ENCODE data around the gene CAPN9. TPM values are rescaled to one million over a fixed set of nuclear protein-coding genes. Genes with fewer than 3 reads are reported as not detected.

Gene CAPN9
- total RNA-seq, 2 donors from 2014 or later: 0.26 TPM; not detected in 1

DNA sequence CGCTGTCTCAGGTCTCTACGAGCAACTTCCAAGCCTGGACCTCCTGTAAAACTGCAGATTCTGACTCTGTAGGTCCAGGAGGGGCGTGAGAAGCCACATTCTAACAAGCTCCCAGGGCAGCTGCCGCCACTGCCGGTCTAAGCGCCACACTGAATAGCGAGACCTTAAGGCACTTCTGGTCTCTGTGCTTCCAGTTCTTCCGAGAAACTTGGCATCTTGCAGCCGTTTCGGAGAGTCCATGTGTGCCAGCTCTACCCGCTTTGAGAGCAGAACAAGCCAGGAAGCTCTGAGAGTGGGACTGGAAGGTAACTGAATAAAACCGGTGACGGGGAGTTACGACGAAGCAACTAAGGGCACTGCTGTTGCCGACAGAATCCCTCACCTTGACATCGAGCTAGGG is 45.8 kb upstream of the CAPN9 start:
- intact Hi-C loops (cut with DNase I): no loop called here
- Histone ChIP-seq H3K27me3 (no peaks in the 10 kb centered on the region), H3K4me1 (no peaks in the 10 kb centered on the region), H3K27ac (no peak overlapping the region), H3K36me3 (replicated peaks in 1 of 2; ENCODE audit: insufficient read depth in 1 of 2, low read depth in 2 of 2) (no peaks in the 10 kb centered on the region), H3K4me3 (no peak overlapping the region), H3K9me3 (no peaks in the 10 kb centered on the region)
- TF ChIP-seq POLR2A (IDR thresholded peaks at IDR 0.05): no peak
- TF ChIP-seq, protein P1, sequence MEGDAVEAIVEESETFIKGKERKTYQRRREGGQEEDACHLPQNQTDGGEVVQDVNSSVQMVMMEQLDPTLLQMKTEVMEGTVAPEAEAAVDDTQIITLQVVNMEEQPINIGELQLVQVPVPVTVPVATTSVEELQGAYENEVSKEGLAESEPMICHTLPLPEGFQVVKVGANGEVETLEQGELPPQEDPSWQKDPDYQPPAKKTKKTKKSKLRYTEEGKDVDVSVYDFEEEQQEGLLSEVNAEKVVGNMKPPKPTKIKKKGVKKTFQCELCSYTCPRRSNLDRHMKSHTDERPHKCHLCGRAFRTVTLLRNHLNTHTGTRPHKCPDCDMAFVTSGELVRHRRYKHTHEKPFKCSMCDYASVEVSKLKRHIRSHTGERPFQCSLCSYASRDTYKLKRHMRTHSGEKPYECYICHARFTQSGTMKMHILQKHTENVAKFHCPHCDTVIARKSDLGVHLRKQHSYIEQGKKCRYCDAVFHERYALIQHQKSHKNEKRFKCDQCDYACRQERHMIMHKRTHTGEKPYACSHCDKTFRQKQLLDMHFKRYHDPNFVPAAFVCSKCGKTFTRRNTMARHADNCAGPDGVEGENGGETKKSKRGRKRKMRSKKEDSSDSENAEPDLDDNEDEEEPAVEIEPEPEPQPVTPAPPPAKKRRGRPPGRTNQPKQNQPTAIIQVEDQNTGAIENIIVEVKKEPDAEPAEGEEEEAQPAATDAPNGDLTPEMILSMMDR (IDR thresholded peaks at IDR 0.05): no peak
- no peak for DNase-seq
- WGBS, 2 donors: 79 to 86% methylated on average over 17 of the region's 17 CpGs
- no peak for ATAC-seq

DNA sequence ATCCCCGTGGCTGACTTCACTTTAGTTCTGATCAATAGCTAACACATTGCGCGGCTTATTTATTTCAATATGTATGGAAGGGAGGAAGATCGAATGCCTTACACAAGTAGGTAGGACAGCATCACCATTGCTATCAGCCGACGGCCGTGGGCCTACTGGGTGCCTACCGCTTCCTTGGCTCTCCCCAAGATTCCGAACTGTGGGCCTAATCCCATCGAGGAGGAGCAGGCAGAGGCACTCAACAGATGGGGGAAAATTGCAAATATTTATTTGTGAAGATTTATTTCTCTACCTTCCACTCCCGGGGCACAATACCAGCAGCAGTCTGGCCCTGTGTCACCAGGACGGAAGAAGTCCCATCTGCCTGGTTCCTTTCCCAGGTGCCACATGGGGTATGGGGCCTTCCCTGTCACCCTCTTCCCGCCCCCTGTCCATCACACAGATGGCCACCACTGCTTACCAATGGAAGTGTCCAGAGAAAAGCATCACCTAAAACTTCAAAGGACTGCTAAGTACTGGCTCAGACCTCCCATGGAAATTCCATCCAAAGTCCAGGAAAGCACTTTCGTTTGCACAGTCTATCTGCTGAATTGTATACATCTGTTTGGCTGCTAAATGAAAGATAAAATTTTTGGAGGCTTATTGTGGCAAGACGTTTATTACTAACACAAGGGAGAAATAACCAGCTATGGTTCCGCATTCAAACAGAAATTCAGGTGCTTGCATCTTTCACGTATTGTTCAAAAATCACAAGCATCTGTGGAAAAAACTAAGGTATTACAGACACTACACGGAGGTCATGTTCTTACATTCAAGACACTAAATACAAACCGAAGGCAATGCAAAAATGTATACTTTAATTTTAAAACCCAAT is 45.1 kb upstream of the CAPN9 start:
- Histone ChIP-seq H3K4me3 (no peak overlapping the region), H3K27ac (no peak overlapping the region), H3K9me3 (no peaks in the 10 kb centered on the region), H3K36me3 (replicated peaks in 1 of 2; ENCODE audit: insufficient read depth in 1 of 2, low read depth in 2 of 2) (no peaks in the 10 kb centered on the region), H3K27me3 (no peaks in the 10 kb centered on the region), H3K4me1 (no peaks in the 10 kb centered on the region)
- 84% methylated on average over 19 of the region's 19 CpGs for WGBS, 2 donors
- DNase-seq (no peak), ATAC-seq (no peak)
- TF ChIP-seq POLR2A (IDR thresholded peaks at IDR 0.05): no peak
- TF ChIP-seq, protein P1 (IDR thresholded peaks at IDR 0.05): no peak
- intact Hi-C loops (cut with DNase I): no loop called here

DNA sequence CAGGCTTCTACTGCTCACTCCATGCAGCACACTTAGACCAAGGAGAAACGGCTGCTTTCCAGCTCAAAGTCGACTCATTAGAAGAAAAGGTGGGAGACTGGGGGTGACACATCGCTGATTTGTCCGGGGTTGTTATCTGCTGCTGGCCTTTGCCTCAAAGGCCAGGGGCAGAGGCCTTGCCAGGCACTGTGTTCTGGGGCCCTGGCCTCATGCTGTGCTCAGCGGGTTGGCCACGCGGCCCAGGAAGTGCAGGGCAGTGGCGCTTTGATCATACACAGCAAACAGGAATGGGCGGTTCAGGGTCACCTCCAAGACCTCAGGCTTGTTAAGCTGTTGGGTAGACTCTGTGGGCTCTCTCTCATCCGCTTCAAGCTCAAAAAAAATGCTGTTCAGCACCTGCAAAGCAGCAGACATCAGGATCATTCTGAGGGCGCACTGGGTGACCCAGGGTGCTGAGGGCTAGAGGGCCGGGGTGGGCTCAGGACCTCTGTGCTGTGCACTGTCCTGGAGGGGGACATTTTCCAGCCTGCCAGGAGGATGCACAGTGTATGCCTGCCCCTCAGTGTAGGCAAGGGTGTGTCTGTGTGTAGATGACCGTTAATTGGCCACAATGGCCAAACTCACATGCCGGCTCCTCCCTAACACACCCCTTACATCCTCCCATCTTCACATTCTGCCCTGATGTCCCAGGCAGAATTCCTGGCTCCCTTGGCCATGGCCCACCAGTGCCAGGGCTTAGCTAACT is 44.1 kb upstream of the CAPN9 start:
- H3K27me3 ChIP-seq: no peaks in the 10 kb centered on the region
- no peak for TF ChIP-seq POLR2A (IDR thresholded peaks at IDR 0.05)
- TF ChIP-seq, protein P1 (IDR thresholded peaks at IDR 0.05): no peak
- no peaks in the 10 kb centered on the region for H3K4me1 ChIP-seq
- no peaks in the 10 kb centered on the region for H3K36me3 ChIP-seq (replicated peaks in 1 of 2; ENCODE audit: insufficient read depth in 1 of 2, low read depth in 2 of 2)
- DNase-seq (no peak), ATAC-seq (no peak)
- H3K27ac ChIP-seq: no peak overlapping the region
- intact Hi-C loops (cut with DNase I): no loop called here
- no peak overlapping the region for H3K4me3 ChIP-seq
- 75 to 83% methylated on average over 4 to 14 of the region's 14 CpGs for WGBS, 2 donors
- H3K9me3 ChIP-seq: no peaks in the 10 kb centered on the region

- ATAC-seq (no peak), DNase-seq (no peak)
- Histone ChIP-seq H3K4me1 (no peaks in the 10 kb centered on the region), H3K9me3 (no peaks in the 10 kb centered on the region), H3K4me3 (no peak overlapping the region), H3K36me3 (replicated peaks in 1 of 2; ENCODE audit: insufficient read depth in 1 of 2, low read depth in 2 of 2) (no peaks in the 10 kb centered on the region), H3K27me3 (no peaks in the 10 kb centered on the region), H3K27ac (no peak overlapping the region)
- 93 to 96% methylated on average over 8 of the region's 8 CpGs for WGBS, 2 donors
- intact Hi-C loops (cut with DNase I): no loop called here
- TF ChIP-seq POLR2A (IDR thresholded peaks at IDR 0.05): no peak
- TF ChIP-seq, protein P1 (IDR thresholded peaks at IDR 0.05): no peak
These were observed 43.4 kb upstream of the CAPN9 start for GRCh38 chr1:230703679-230704385.
